A549 (cell line): ENCODE results near the gene GNE.

ENCODE experiments used
- CTCF ChIP-seq: fragments of >200 bp; sonication (Bioruptor Twin); formaldehyde crosslinking; IDR thresholded peaks from 3 replicates; pipeline ENCODE4 v1.5.1; 2016
- ESRRA ChIP-seq: fragments of 150-350 bp; IDR thresholded peaks from 2 replicates; pipeline ENCODE4 v1.6.1; 2014; ENCODE audit warnings: mild to moderate bottlenecking, low read length, borderline replicate concordance
- HDAC2 ChIP-seq: fragments of 200-600 bp; sonication (generic); IDR thresholded peaks from 2 replicates; pipeline ENCODE4 v1.6.1; 2016
- HOXB13 ChIP-seq: fragments of 250-450 bp; sonication (Bioruptor Pico); IDR thresholded peaks from 2 replicates; pipeline ENCODE4 v1.5.0; 2020; ENCODE audit warnings: low read depth, mild to moderate bottlenecking, moderate library complexity
- PBX3 ChIP-seq: IDR thresholded peaks from 2 replicates; pipeline ENCODE4 v1.6.1; 2012
- POLR2A ChIP-seq: IDR thresholded peaks from 2 replicates; pipeline ENCODE4 v1.6.1; 2012; ENCODE audit warnings: mild to moderate bottlenecking, low read length
- POLR2AphosphoS2 ChIP-seq: conservative IDR thresholded peaks from 2 replicates; pipeline ENCODE4 v1.6.1; 2012; ENCODE audit warnings: low read length, improper control_type of control experiment, inconsistent platforms
- REST ChIP-seq: fragments of 200-600 bp; sonication (generic); IDR thresholded peaks from 2 replicates; pipeline ENCODE4 v1.6.1; 2016; ENCODE audit warnings: antibody characterized with exemption, mild to moderate bottlenecking, moderate library complexity
- SREBF2 ChIP-seq: fragments of 450-650 bp; IDR thresholded peaks from 2 replicates; pipeline ENCODE4 v1.6.1; 2014; ENCODE audit warnings: mild to moderate bottlenecking, moderate library complexity

- no peak for TF ChIP-seq PBX3
- TF ChIP-seq POLR2A: no peak
- TF ChIP-seq CTCF: no peak
- TF ChIP-seq POLR2AphosphoS2: no peak
- TF ChIP-seq REST: no peak
- no peak for TF ChIP-seq ESRRA
- no peak for TF ChIP-seq HOXB13 (CRISPR knock-in tag)
- TF ChIP-seq SREBF2: no peak
- TF ChIP-seq HDAC2: no peak
Measured at GRCh38 chr9:36221667-36222066, 36.6 kb downstream of the GNE start.
